ENCODE measurements around the gene STXBP2.

The STXBP2 gene

DNA sequence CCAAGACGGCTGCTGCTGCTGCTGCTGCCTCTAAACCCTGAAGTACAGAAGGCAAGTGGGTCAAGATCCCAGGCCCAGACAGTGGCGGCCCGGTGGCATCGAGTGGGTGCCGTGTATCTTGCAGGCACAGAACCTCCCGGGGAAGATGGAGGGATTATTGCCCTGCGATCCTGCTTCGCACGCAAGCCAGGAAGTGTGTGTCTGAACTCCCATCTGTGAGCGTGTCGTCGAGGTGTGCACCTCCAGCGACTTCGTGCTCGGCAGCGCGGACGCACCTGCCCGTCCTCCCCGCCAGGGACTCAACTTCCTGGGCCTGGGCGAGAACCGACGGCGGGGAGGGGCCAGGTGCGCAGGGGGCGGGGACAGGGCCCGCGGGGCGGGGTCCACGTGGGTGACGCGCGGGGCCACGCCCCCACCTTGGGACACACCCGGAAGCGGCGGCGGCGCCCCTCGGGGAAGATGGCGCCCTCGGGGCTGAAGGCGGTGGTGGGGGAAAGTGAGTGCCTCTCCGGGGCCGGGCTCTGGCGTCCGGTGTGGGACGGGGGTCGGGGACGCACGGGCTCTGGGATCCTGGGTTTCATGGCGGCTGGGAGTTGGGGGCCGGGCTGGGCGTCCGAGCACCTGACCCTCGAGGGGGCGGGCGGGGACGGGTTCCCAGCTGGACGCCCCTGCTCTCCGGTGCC is at the start of gene STXBP2:
Gene STXBP2 (plus strand): TSS at position 420 of the 683 bp plus-strand sequence. CDS start 40 bp downstream, at position 460.
- H3K4me3 ChIP-seq (ENCODE audit: low read depth, low read length): peak within 1 kb of the TSS; percentile 83
- H3K4me1 ChIP-seq (ENCODE audit: control insufficient read depth, insufficient read depth, low read length): no peaks in the 10 kb centered on the region
- H3K9me3 ChIP-seq (ENCODE audit: control insufficient read depth, insufficient read depth, low read depth, low read length): no peaks in the 10 kb centered on the region
- peak within 1 kb of the TSS; percentile 29; the same call in 1 of the 2 replicates for H3K27ac ChIP-seq (ENCODE audit: extremely low read depth, low read depth, low read length)
- ChIA-PET POLR2A (interaction anchor here (1.4 kb wide), 2 partner anchors 7 to 13 kb away, joined by 6 to 7 read pairs; partner anchors contain the start of genes PET100 and XAB2), CTCF (interaction anchor here (0.5 to 2.0 kb wide), 3 partner anchors 44 to 68 kb away, joined by 3 to 7 read pairs (median 5); partner anchors contain the start of gene TRAPPC5)
- peaks cover 7 to 15% of the 10 kb centered on the region in 2 experiments; a peak in 2 of 3 replicates for H3K36me3 ChIP-seq (ENCODE audit: control insufficient read depth in 2 of 2, insufficient read depth in 1 of 2, low read length in 2 of 2)
- TF ChIP-seq ZNF174 (tag by site-specific recombination; IDR thresholded peaks at IDR 0.05) (no peak), ZNF138 (tag by site-specific recombination; IDR thresholded peaks at IDR 0.05; ENCODE audit: borderline replicate concordance) (no peak), HOXA7 (CRISPR knock-in tag; IDR thresholded peaks at IDR 0.05; ENCODE audit: borderline replicate concordance) (no peak), ZNF398 (tag by site-specific recombination; IDR thresholded peaks at IDR 0.05) (peak; percentile 61), ZFP41 (tag by site-specific recombination; IDR thresholded peaks at IDR 0.05; ENCODE audit: borderline replicate concordance) (no peak), PRDM10 (tag by site-specific recombination; IDR thresholded peaks at IDR 0.05) (no peak), ZBTB17 (tag by site-specific recombination; IDR thresholded peaks at IDR 0.05) (peak; percentile 99), OVOL3 (tag by site-specific recombination; IDR thresholded peaks at IDR 0.05) (no peak), ZNF48 (tag by site-specific recombination; IDR thresholded peaks at IDR 0.05) (no peak), YY1 (tag by site-specific recombination; IDR thresholded peaks at IDR 0.05) (peak; percentile 76), ZNF121 (tag by site-specific recombination; IDR thresholded peaks at IDR 0.05) (no peak), ZNF747 (tag by site-specific recombination; IDR thresholded peaks at IDR 0.05) (no peak), ZSCAN16 (tag by site-specific recombination; IDR thresholded peaks at IDR 0.05) (no peak), ZNF76 (tag by site-specific recombination; IDR thresholded peaks at IDR 0.05; ENCODE audit: borderline replicate concordance, low read depth) (no peak), ZFHX2 (tag by site-specific recombination; conservative IDR thresholded peaks at IDR 0.05) (peak; percentile 35), ZNF266 (tag by site-specific recombination; IDR thresholded peaks at IDR 0.05; ENCODE audit: low read depth) (no peak), ZNF768 (tag by site-specific recombination; IDR thresholded peaks at IDR 0.05) (no peak), ZNF214 (tag by site-specific recombination; IDR thresholded peaks at IDR 0.05; ENCODE audit: borderline replicate concordance) (no peak), ZNF394 (tag by site-specific recombination; IDR thresholded peaks at IDR 0.05; ENCODE audit: borderline replicate concordance) (no peak), ZSCAN30 (tag by site-specific recombination; IDR thresholded peaks at IDR 0.05) (peak; percentile 41; the same call in 1 of the 2 replicates)
- TF ChIP-seq, protein P1, sequence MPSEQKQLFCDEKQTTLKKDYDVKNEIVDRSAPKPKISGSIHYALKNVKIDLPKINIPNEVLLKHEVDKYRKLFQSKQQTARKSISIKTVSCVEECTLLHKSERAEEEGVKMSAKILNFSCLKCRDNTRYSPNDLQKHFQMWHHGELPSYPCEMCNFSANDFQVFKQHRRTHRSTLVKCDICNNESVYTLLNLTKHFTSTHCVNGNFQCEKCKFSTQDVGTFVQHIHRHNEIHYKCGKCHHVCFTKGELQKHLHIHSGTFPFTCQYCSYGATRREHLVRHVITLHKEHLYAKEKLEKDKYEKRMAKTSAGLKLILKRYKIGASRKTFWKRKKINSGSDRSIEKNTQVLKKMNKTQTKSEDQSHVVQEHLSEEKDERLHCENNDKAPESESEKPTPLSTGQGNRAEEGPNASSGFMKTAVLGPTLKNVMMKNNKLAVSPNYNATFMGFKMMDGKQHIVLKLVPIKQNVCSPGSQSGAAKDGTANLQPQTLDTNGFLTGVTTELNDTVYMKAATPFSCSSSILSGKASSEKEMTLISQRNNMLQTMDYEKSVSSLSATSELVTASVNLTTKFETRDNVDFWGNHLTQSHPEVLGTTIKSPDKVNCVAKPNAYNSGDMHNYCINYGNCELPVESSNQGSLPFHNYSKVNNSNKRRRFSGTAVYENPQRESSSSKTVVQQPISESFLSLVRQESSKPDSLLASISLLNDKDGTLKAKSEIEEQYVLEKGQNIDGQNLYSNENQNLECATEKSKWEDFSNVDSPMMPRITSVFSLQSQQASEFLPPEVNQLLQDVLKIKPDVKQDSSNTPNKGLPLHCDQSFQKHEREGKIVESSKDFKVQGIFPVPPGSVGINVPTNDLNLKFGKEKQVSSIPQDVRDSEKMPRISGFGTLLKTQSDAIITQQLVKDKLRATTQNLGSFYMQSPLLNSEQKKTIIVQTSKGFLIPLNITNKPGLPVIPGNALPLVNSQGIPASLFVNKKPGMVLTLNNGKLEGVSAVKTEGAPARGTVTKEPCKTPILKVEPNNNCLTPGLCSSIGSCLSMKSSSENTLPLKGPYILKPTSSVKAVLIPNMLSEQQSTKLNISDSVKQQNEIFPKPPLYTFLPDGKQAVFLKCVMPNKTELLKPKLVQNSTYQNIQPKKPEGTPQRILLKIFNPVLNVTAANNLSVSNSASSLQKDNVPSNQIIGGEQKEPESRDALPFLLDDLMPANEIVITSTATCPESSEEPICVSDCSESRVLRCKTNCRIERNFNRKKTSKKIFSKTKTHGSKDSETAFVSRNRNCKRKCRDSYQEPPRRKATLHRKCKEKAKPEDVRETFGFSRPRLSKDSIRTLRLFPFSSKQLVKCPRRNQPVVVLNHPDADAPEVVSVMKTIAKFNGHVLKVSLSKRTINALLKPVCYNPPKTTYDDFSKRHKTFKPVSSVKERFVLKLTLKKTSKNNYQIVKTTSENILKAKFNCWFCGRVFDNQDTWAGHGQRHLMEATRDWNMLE (tag by site-specific recombination; conservative IDR thresholded peaks at IDR 0.05; ENCODE audit: low read depth): no peak
- TF ChIP-seq, protein P2, sequence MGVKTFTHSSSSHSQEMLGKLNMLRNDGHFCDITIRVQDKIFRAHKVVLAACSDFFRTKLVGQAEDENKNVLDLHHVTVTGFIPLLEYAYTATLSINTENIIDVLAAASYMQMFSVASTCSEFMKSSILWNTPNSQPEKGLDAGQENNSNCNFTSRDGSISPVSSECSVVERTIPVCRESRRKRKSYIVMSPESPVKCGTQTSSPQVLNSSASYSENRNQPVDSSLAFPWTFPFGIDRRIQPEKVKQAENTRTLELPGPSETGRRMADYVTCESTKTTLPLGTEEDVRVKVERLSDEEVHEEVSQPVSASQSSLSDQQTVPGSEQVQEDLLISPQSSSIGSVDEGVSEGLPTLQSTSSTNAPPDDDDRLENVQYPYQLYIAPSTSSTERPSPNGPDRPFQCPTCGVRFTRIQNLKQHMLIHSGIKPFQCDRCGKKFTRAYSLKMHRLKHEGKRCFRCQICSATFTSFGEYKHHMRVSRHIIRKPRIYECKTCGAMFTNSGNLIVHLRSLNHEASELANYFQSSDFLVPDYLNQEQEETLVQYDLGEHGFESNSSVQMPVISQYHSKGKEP (tag by site-specific recombination; IDR thresholded peaks at IDR 0.05): no peak
- TF ChIP-seq, protein P3, sequence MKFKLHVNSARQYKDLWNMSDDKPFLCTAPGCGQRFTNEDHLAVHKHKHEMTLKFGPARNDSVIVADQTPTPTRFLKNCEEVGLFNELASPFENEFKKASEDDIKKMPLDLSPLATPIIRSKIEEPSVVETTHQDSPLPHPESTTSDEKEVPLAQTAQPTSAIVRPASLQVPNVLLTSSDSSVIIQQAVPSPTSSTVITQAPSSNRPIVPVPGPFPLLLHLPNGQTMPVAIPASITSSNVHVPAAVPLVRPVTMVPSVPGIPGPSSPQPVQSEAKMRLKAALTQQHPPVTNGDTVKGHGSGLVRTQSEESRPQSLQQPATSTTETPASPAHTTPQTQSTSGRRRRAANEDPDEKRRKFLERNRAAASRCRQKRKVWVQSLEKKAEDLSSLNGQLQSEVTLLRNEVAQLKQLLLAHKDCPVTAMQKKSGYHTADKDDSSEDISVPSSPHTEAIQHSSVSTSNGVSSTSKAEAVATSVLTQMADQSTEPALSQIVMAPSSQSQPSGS (tag by site-specific recombination; IDR thresholded peaks at IDR 0.05; ENCODE audit: low read depth): no peak
